ENCODE measurements around the gene GPC5.

Gene GPC5

GRCh38 chr13:91836553-91836952 is 438.1 kb downstream of the GPC5 start:
- DNase-seq (ENCODE audit: extremely low read depth, insufficient read length): no peak
- Histone ChIP-seq H3K27me3 (replicated peaks; ENCODE audit: control insufficient read depth, insufficient read depth, low read length) (no peaks in the 10 kb centered on the region), H3K36me3 (ENCODE audit: control insufficient read depth, insufficient read depth, low read length) (no peaks in the 10 kb centered on the region), H3K4me3 (replicated peaks; ENCODE audit: low read depth, low read length) (no peak overlapping the region)
- TF ChIP-seq, protein P1, sequence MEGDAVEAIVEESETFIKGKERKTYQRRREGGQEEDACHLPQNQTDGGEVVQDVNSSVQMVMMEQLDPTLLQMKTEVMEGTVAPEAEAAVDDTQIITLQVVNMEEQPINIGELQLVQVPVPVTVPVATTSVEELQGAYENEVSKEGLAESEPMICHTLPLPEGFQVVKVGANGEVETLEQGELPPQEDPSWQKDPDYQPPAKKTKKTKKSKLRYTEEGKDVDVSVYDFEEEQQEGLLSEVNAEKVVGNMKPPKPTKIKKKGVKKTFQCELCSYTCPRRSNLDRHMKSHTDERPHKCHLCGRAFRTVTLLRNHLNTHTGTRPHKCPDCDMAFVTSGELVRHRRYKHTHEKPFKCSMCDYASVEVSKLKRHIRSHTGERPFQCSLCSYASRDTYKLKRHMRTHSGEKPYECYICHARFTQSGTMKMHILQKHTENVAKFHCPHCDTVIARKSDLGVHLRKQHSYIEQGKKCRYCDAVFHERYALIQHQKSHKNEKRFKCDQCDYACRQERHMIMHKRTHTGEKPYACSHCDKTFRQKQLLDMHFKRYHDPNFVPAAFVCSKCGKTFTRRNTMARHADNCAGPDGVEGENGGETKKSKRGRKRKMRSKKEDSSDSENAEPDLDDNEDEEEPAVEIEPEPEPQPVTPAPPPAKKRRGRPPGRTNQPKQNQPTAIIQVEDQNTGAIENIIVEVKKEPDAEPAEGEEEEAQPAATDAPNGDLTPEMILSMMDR (IDR thresholded peaks at IDR 0.05; ENCODE audit: insufficient read depth, low read length, poor library complexity, severe bottlenecking): no peak

DNA sequence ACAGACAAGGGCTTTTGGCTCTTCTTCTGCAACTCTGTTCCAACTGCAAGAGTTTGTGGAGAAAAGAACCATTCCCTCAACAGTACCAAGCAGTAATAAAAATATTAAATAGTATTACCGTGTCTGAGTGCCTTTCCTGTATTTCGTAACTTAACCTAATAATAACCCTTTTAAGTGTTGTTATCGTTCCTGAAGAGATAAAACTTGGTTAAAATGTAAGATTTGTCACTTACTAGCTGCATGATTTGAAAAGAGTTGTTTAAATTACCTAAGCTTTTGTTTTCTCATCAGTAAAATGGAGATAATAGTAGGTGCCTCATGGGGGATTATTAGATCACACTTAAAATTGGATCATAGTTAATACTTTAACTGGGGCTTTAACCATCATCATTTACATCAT is 447.2 kb downstream of the GPC5 start:
- TF ChIP-seq, protein P1 (IDR thresholded peaks at IDR 0.05; ENCODE audit: insufficient read depth, low read length, poor library complexity, severe bottlenecking): no peak
- no peaks in the 10 kb centered on the region for H3K36me3 ChIP-seq (ENCODE audit: control insufficient read depth, insufficient read depth, low read length)
- DNase-seq (ENCODE audit: extremely low read depth, insufficient read length): no peak
- H3K4me3 ChIP-seq (replicated peaks; ENCODE audit: low read depth, low read length): no peak overlapping the region
- H3K27me3 ChIP-seq (replicated peaks; ENCODE audit: control insufficient read depth, insufficient read depth, low read length): no peaks in the 10 kb centered on the region

- DNase-seq (ENCODE audit: extremely low read depth, insufficient read length): no peak
- no peaks in the 10 kb centered on the region for H3K36me3 ChIP-seq (ENCODE audit: control insufficient read depth, insufficient read depth, low read length)
- TF ChIP-seq, protein P1 (IDR thresholded peaks at IDR 0.05; ENCODE audit: insufficient read depth, low read length, poor library complexity, severe bottlenecking): no peak
- no peaks in the 10 kb centered on the region for H3K27me3 ChIP-seq (replicated peaks; ENCODE audit: control insufficient read depth, insufficient read depth, low read length)
- no peak overlapping the region for H3K4me3 ChIP-seq (replicated peaks; ENCODE audit: low read depth, low read length)
Measured at GRCh38 chr13:91863699-91864098, 465.3 kb downstream of the GPC5 start.

- no peak for DNase-seq (ENCODE audit: extremely low read depth, insufficient read length)
- no peak overlapping the region for H3K4me3 ChIP-seq (replicated peaks; ENCODE audit: low read depth, low read length)
- H3K27me3 ChIP-seq (replicated peaks; ENCODE audit: control insufficient read depth, insufficient read depth, low read length): no peaks in the 10 kb centered on the region
- TF ChIP-seq, protein P1 (IDR thresholded peaks at IDR 0.05; ENCODE audit: insufficient read depth, low read length, poor library complexity, severe bottlenecking): no peak
- no peaks in the 10 kb centered on the region for H3K36me3 ChIP-seq (ENCODE audit: control insufficient read depth, insufficient read depth, low read length)
Measured at GRCh38 chr13:91868351-91868750, 469.9 kb downstream of the GPC5 start.

GRCh38 chr13:91878491-91878890 is 480.1 kb downstream of the GPC5 start:
- Histone ChIP-seq H3K36me3 (ENCODE audit: control insufficient read depth, insufficient read depth, low read length) (no peaks in the 10 kb centered on the region), H3K27me3 (replicated peaks; ENCODE audit: control insufficient read depth, insufficient read depth, low read length) (no peaks in the 10 kb centered on the region), H3K4me3 (replicated peaks; ENCODE audit: low read depth, low read length) (no peak overlapping the region)
- TF ChIP-seq, protein P1 (IDR thresholded peaks at IDR 0.05; ENCODE audit: insufficient read depth, low read length, poor library complexity, severe bottlenecking): no peak
- DNase-seq (ENCODE audit: extremely low read depth, insufficient read length): no peak

GRCh38 chr13:91879360-91879759 is 480.9 kb downstream of the GPC5 start:
- Histone ChIP-seq H3K27me3 (replicated peaks; ENCODE audit: control insufficient read depth, insufficient read depth, low read length) (no peaks in the 10 kb centered on the region), H3K4me3 (replicated peaks; ENCODE audit: low read depth, low read length) (no peak overlapping the region), H3K36me3 (ENCODE audit: control insufficient read depth, insufficient read depth, low read length) (no peaks in the 10 kb centered on the region)
- TF ChIP-seq, protein P1 (IDR thresholded peaks at IDR 0.05; ENCODE audit: insufficient read depth, low read length, poor library complexity, severe bottlenecking): no peak
- no peak for DNase-seq (ENCODE audit: extremely low read depth, insufficient read length)

All from GM06990 (cell line).